ENCODE results near the gene DENND1C.

Gene DENND1C

GRCh38 chr19:6481541-6482342, at the start of gene DENND1C:
DENND1C (minus strand) TSS chr19:6481787; CDS start chr19:6481695, 92 bp downstream.
- Histone ChIP-seq H3K9me3 (ENCODE audit: control insufficient read depth in 1 of 2, low read length in 2 of 2) (no peaks in the 10 kb centered on the region), H3K36me3 (ENCODE audit: control insufficient read depth in 1 of 2, insufficient read depth in 2 of 2, low read length in 2 of 2) (peaks cover 0 to 4% of the 10 kb centered on the region in 2 donors), H3K9ac (ENCODE audit: low read depth in 1 of 2, low read length in 2 of 2) (peak within 1 kb of the TSS; percentile 57 to 74), H3K27me3 (ENCODE audit: control insufficient read depth in 1 of 2, insufficient read depth in 2 of 2, low read length in 2 of 2) (peaks cover 0 to 2% of the 10 kb centered on the region in 2 donors), H3K27ac (ENCODE audit: low read depth, low read length) (peak within 1 kb of the TSS; percentile 11), H3K4me1 (ENCODE audit: control insufficient read depth in 1 of 2, insufficient read depth in 2 of 2, low read length in 2 of 2) (no peaks in the 10 kb centered on the region), H3K4me3 (ENCODE audit: low read depth in 1 of 2, low read length in 2 of 2) (peak within 1 kb of the TSS; percentile 50 to 68)

GRCh38 chr19:6530386-6531162, 49.0 kb upstream of the DENND1C start, which contains the start of gene TNFSF9:
TNFSF9 (plus strand) TSS chr19:6531026; CDS start chr19:6531037, 11 bp downstream.
- H3K9ac ChIP-seq (ENCODE audit: low read depth in 1 of 2, low read length in 2 of 2), result peak within 1 kb of the TSS; percentile 51 to 83
- no peaks in the 10 kb centered on the region for H3K9me3 ChIP-seq (ENCODE audit: control insufficient read depth in 1 of 2, low read length in 2 of 2)
- H3K4me1 ChIP-seq (ENCODE audit: control insufficient read depth in 1 of 2, insufficient read depth in 2 of 2, low read length in 2 of 2), result peaks cover 13 to 19% of the 10 kb centered on the region in 2 donors
- peak within 1 kb of the TSS; percentile 73 to 76 for H3K4me3 ChIP-seq (ENCODE audit: low read depth in 1 of 2, low read length in 2 of 2)
- no peaks in the 10 kb centered on the region for H3K36me3 ChIP-seq (ENCODE audit: control insufficient read depth in 1 of 2, insufficient read depth in 2 of 2, low read length in 2 of 2)
- H3K27ac ChIP-seq (ENCODE audit: low read depth, low read length), result peak within 1 kb of the TSS; percentile 42
- peaks cover 20 to 25% of the 10 kb centered on the region in 2 donors for H3K27me3 ChIP-seq (ENCODE audit: control insufficient read depth in 1 of 2, insufficient read depth in 2 of 2, low read length in 2 of 2)

DNA sequence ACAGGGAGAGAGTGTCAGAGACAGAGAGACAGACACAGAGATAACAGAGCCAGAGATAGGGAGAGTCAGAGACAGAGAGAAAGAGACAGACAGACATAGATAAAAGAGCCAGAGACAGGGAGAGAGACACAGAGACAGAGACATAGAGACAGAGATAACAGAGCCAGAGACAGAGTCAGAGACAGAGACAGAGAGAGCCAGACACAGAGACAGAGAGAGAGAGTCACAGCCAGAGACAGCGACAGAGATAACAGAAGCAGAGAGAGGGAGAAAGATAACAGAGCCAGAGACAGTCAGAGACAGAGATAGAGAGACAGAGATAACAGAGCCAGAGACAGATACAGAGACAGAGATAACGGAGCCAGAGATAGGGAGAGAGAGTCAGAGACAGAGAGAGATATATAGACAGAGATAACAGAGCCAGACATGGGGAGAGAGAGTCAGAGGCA, 48.4 kb upstream of the DENND1C start:
- Histone ChIP-seq H3K27ac (ENCODE audit: low read depth, low read length) (no peak overlapping the region), H3K27me3 (ENCODE audit: control insufficient read depth in 1 of 2, insufficient read depth in 2 of 2, low read length in 2 of 2) (peaks cover 20 to 24% of the 10 kb centered on the region in 2 donors), H3K9ac (ENCODE audit: low read depth in 1 of 2, low read length in 2 of 2) (no peak overlapping the region), H3K4me3 (ENCODE audit: low read depth in 1 of 2, low read length in 2 of 2) (peak overlapping the region in 1 of 2 donors; percentile 76), H3K9me3 (ENCODE audit: control insufficient read depth in 1 of 2, low read length in 2 of 2) (no peaks in the 10 kb centered on the region), H3K4me1 (ENCODE audit: control insufficient read depth in 1 of 2, insufficient read depth in 2 of 2, low read length in 2 of 2) (peaks cover 13 to 19% of the 10 kb centered on the region in 2 donors), H3K36me3 (ENCODE audit: control insufficient read depth in 1 of 2, insufficient read depth in 2 of 2, low read length in 2 of 2) (no peaks in the 10 kb centered on the region)

DNA sequence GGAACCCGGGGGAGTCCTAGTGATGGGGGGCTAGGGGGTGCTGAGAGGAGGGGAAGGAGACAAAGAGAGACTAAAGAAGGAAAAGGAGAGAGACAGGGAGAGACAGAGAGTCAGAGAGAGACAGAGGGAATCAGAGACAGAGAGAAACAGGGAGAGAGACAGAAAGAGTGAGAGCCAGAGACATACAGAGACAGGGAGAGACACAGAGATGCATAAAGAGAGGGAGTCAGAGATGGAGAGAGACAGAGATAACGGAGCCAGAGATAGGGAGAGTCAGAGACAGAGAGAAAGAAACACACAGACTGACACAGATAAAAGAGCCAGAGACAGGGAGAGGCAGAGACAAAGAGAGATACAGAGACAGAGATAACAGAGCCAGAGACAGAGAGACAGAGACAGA, 47.8 kb upstream of the DENND1C start:
- Histone ChIP-seq H3K4me1 (ENCODE audit: control insufficient read depth in 1 of 2, insufficient read depth in 2 of 2, low read length in 2 of 2) (peaks cover 13 to 19% of the 10 kb centered on the region in 2 donors), H3K9me3 (ENCODE audit: control insufficient read depth in 1 of 2, low read length in 2 of 2) (no peaks in the 10 kb centered on the region), H3K27ac (ENCODE audit: low read depth, low read length) (no peak overlapping the region), H3K36me3 (ENCODE audit: control insufficient read depth in 1 of 2, insufficient read depth in 2 of 2, low read length in 2 of 2) (no peaks in the 10 kb centered on the region), H3K9ac (ENCODE audit: low read depth in 1 of 2, low read length in 2 of 2) (no peak overlapping the region), H3K27me3 (ENCODE audit: control insufficient read depth in 1 of 2, insufficient read depth in 2 of 2, low read length in 2 of 2) (peaks cover 18 to 20% of the 10 kb centered on the region in 2 donors), H3K4me3 (ENCODE audit: low read depth in 1 of 2, low read length in 2 of 2) (no peak overlapping the region)

GRCh38 chr19:6528544-6529121, 47.0 kb upstream of the DENND1C start:
- H3K27me3 ChIP-seq (ENCODE audit: control insufficient read depth in 1 of 2, insufficient read depth in 2 of 2, low read length in 2 of 2), result peaks cover 18 to 20% of the 10 kb centered on the region in 2 donors
- H3K4me1 ChIP-seq (ENCODE audit: control insufficient read depth in 1 of 2, insufficient read depth in 2 of 2, low read length in 2 of 2), result peaks cover 13 to 19% of the 10 kb centered on the region in 2 donors
- no peaks in the 10 kb centered on the region for H3K9me3 ChIP-seq (ENCODE audit: control insufficient read depth in 1 of 2, low read length in 2 of 2)
- no peak overlapping the region for H3K27ac ChIP-seq (ENCODE audit: low read depth, low read length)
- no peak overlapping the region for H3K4me3 ChIP-seq (ENCODE audit: low read depth in 1 of 2, low read length in 2 of 2)
- H3K9ac ChIP-seq (ENCODE audit: low read depth in 1 of 2, low read length in 2 of 2), result no peak overlapping the region
- no peaks in the 10 kb centered on the region for H3K36me3 ChIP-seq (ENCODE audit: control insufficient read depth in 1 of 2, insufficient read depth in 2 of 2, low read length in 2 of 2)

DNA sequence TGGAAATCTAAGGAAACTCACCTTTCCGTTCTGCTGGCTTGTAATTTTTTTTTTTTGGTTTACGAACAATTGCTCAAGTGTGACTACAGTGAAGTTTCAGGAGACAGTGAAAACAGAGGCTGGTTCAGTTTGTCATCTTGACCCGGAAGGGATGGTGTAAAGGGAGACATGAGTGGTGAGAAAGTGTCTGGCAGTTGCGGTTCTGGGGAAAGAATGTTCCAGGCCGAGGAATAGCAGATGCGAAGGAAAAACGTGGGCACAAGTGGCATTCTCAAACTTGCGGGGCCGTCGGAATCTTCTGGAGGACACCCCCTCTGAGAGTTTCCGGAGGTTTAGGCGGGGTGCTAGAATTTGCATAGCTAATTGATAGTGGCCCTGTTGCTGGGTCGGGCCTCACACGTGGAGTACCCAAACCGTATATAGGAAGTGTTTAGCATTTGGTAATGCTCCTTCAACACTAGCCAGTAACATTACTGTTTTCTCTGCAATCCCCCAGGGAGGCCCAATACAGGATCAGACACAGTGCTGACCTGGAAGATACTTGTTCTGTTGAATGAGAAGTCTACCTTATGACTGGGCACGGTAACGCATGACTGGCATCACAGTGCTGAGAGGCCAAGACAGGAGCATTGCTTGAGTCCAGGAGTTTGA, 46.4 kb upstream of the DENND1C start:
- H3K9ac ChIP-seq (ENCODE audit: low read depth in 1 of 2, low read length in 2 of 2), result no peak overlapping the region
- H3K4me3 ChIP-seq (ENCODE audit: low read depth in 1 of 2, low read length in 2 of 2), result no peak overlapping the region
- H3K27me3 ChIP-seq (ENCODE audit: control insufficient read depth in 1 of 2, insufficient read depth in 2 of 2, low read length in 2 of 2), result peaks cover 18 to 19% of the 10 kb centered on the region in 2 donors
- no peaks in the 10 kb centered on the region for H3K36me3 ChIP-seq (ENCODE audit: control insufficient read depth in 1 of 2, insufficient read depth in 2 of 2, low read length in 2 of 2)
- H3K4me1 ChIP-seq (ENCODE audit: control insufficient read depth in 1 of 2, insufficient read depth in 2 of 2, low read length in 2 of 2), result peaks cover 13 to 19% of the 10 kb centered on the region in 2 donors
- H3K27ac ChIP-seq (ENCODE audit: low read depth, low read length), result no peak overlapping the region
- no peaks in the 10 kb centered on the region for H3K9me3 ChIP-seq (ENCODE audit: control insufficient read depth in 1 of 2, low read length in 2 of 2)

GRCh38 chr19:6524311-6524710, 42.7 kb upstream of the DENND1C start:
- Histone ChIP-seq H3K9ac (ENCODE audit: low read depth in 1 of 2, low read length in 2 of 2) (no peak overlapping the region), H3K27ac (ENCODE audit: low read depth, low read length) (no peak overlapping the region), H3K27me3 (ENCODE audit: control insufficient read depth in 1 of 2, insufficient read depth in 2 of 2, low read length in 2 of 2) (no peaks in the 10 kb centered on the region), H3K36me3 (ENCODE audit: control insufficient read depth in 1 of 2, insufficient read depth in 2 of 2, low read length in 2 of 2) (no peaks in the 10 kb centered on the region), H3K9me3 (ENCODE audit: control insufficient read depth in 1 of 2, low read length in 2 of 2) (no peaks in the 10 kb centered on the region), H3K4me3 (ENCODE audit: low read depth in 1 of 2, low read length in 2 of 2) (no peak overlapping the region), H3K4me1 (ENCODE audit: control insufficient read depth in 1 of 2, insufficient read depth in 2 of 2, low read length in 2 of 2) (peaks cover 0 to 3% of the 10 kb centered on the region in 2 donors)

GRCh38 chr19:6522712-6523111, 41.1 kb upstream of the DENND1C start:
- Histone ChIP-seq H3K4me3 (ENCODE audit: low read depth in 1 of 2, low read length in 2 of 2) (no peak overlapping the region), H3K9ac (ENCODE audit: low read depth in 1 of 2, low read length in 2 of 2) (no peak overlapping the region), H3K9me3 (ENCODE audit: control insufficient read depth in 1 of 2, low read length in 2 of 2) (no peaks in the 10 kb centered on the region), H3K36me3 (ENCODE audit: control insufficient read depth in 1 of 2, insufficient read depth in 2 of 2, low read length in 2 of 2) (no peaks in the 10 kb centered on the region), H3K27me3 (ENCODE audit: control insufficient read depth in 1 of 2, insufficient read depth in 2 of 2, low read length in 2 of 2) (no peaks in the 10 kb centered on the region), H3K27ac (ENCODE audit: low read depth, low read length) (no peak overlapping the region), H3K4me1 (ENCODE audit: control insufficient read depth in 1 of 2, insufficient read depth in 2 of 2, low read length in 2 of 2) (peaks cover 0 to 8% of the 10 kb centered on the region in 2 donors)

DNA sequence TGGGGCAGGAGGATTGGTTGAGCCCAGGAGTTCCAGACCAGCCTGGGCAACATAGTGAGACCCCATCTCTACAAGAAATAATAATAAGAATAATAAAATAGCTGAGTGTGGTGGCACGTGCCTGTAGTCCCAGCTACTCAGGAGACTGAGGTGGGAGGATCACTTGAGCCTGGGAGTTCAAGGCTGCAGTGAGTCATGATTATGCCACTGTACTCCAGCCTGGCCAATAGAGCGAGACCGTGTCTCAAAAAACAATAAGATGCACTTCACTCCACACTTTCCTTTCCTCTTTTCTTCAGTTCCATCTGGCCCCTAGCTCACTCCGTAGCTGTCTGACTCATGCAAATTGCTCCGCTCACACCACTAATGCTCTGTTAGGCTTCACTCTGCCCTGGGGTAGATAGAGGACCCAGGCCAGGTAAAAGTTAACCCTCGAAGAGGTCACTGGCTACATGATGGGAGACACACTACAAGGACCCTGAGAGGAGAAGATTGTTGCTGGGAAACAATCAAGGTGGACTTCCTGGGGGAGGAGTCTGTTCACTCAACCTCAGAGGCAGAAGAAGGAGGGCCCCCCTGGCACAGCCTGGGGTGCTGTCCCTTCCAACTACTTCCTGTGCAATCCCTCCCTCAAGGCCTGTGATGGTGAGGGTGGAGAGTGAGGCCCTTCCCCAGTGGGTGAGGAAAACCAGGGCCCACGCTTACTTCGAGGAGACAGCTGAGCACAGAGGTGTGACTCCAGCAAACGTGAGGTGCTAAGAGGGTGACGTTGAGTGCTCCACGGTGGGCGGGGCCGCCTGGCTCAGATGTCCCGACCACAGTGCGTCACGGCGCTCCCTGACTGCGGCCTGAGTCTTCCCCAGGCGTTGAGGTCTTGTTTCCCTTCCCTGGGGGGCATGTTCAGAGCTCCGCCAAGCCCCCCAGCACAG, 40.4 kb upstream of the DENND1C start:
- Histone ChIP-seq H3K4me3 (ENCODE audit: low read depth in 1 of 2, low read length in 2 of 2) (no peak overlapping the region), H3K4me1 (ENCODE audit: control insufficient read depth in 1 of 2, insufficient read depth in 2 of 2, low read length in 2 of 2) (peaks cover 4 to 13% of the 10 kb centered on the region in 2 donors), H3K9me3 (ENCODE audit: control insufficient read depth in 1 of 2, low read length in 2 of 2) (no peaks in the 10 kb centered on the region), H3K36me3 (ENCODE audit: control insufficient read depth in 1 of 2, insufficient read depth in 2 of 2, low read length in 2 of 2) (no peaks in the 10 kb centered on the region), H3K27ac (ENCODE audit: low read depth, low read length) (no peak overlapping the region), H3K27me3 (ENCODE audit: control insufficient read depth in 1 of 2, insufficient read depth in 2 of 2, low read length in 2 of 2) (no peaks in the 10 kb centered on the region), H3K9ac (ENCODE audit: low read depth in 1 of 2, low read length in 2 of 2) (no peak overlapping the region)

Measured in duodenal mucosa (tissue), 2 donors.